Stimulated activated CD4-positive, alpha-beta T cell treated with anti-CD3 and anti-CD28 coated beads, Interleukin-1b, Interleukin-23, amount 100 ng/mL, for 48 hours (primary cell): ENCODE data around the gene WDR64.
"Not testable (repeated sequence)": the region's sequence is repeated elsewhere in the genome, so short reads cannot be mapped to it uniquely, and the experiment has no call there.

Experiments
- DNase-seq: peaks from one replicate; pipeline ENCODE4 v3.0.0-alpha.2; 2020

The WDR64 gene

GRCh38 chr1:241813768-241814320 lies 161.8 kb downstream of the WDR64 start:
- DNase-seq: no peak

GRCh38 chr1:241816008-241816407 lies 163.9 kb downstream of the WDR64 start:
- DNase-seq: no peak

- no peak for DNase-seq
Measured at GRCh38 chr1:241817331-241817792, 165.3 kb downstream of the WDR64 start.

- no peak for DNase-seq
Measured at GRCh38 chr1:241817956-241818612, 166.0 kb downstream of the WDR64 start.

- DNase-seq: no peak
Measured at GRCh38 chr1:241819340-241819866, 167.3 kb downstream of the WDR64 start.

- no peak for DNase-seq
Measured at GRCh38 chr1:241821363-241821762, 169.3 kb downstream of the WDR64 start.

- DNase-seq: no peak
Measured at GRCh38 chr1:241822846-241823245, 170.8 kb downstream of the WDR64 start.

GRCh38 chr1:241823925-241824324 lies 171.8 kb downstream of the WDR64 start:
- no peak for DNase-seq

- DNase-seq: no peak
Measured at GRCh38 chr1:241825581-241825980, 173.5 kb downstream of the WDR64 start.

- DNase-seq: not testable (repeated sequence)
Measured at GRCh38 chr1:241826613-241827012, 174.5 kb downstream of the WDR64 start.

- DNase-seq: no peak
Measured at GRCh38 chr1:241827264-241827663, 175.2 kb downstream of the WDR64 start.

GRCh38 chr1:241828463-241829021 lies 176.5 kb downstream of the WDR64 start:
- DNase-seq: no peak

GRCh38 chr1:241829468-241829867 lies 177.4 kb downstream of the WDR64 start:
- no peak for DNase-seq

- DNase-seq: no peak
Measured at GRCh38 chr1:241834733-241835377, 182.8 kb downstream of the WDR64 start.

- no peak for DNase-seq
Measured at GRCh38 chr1:241836941-241837340, 184.9 kb downstream of the WDR64 start.

- no peak for DNase-seq
Measured at GRCh38 chr1:241837416-241837815, 185.3 kb downstream of the WDR64 start.

GRCh38 chr1:241837901-241838300 lies 185.8 kb downstream of the WDR64 start:
- DNase-seq: no peak

- DNase-seq: no peak
Measured at GRCh38 chr1:241838897-241839296, 186.8 kb downstream of the WDR64 start.

- no peak for DNase-seq
Measured at GRCh38 chr1:241839369-241839979, 187.4 kb downstream of the WDR64 start.

- no peak for DNase-seq
Measured at GRCh38 chr1:241840164-241840563, 188.1 kb downstream of the WDR64 start.

GRCh38 chr1:241841691-241842090 lies 189.6 kb downstream of the WDR64 start:
- DNase-seq: no peak

- DNase-seq: no peak
Measured at GRCh38 chr1:241842565-241842964, 190.5 kb downstream of the WDR64 start.

GRCh38 chr1:241844593-241844992 lies 192.5 kb downstream of the WDR64 start:
- DNase-seq: no peak
